Right kidney (tissue), 9 donors: ENCODE data around the gene WTIP.
"Not testable (repeated sequence)": the region's sequence is repeated elsewhere in the genome, so short reads cannot be mapped to it uniquely, and the experiment has no call there.

ENCODE experiments used
- DNase-seq: peaks from one replicate; pipeline ENCODE4 v3.0.0-alpha.2; 2016
- long read RNA-seq, 8 donors: transcript quantifications; one replicate each; lab custom pipeline, GENCODE V29; 2026

WTIP gene
- long read RNA-seq, donor 1, full-length matches to known transcripts: 9 of 9 reads
- long read RNA-seq, donor 1, partial matches to known transcripts: 0 of 9 reads
- long read RNA-seq, donor 1, other reads (novel, unspliced or antisense): 0 of 9 reads
- long read RNA-seq, donor 2, full-length matches to known transcripts: 9 of 9 reads
- long read RNA-seq, donor 2, partial matches to known transcripts: 0 of 9 reads
- long read RNA-seq, donor 2, other reads (novel, unspliced or antisense): 0 of 9 reads
- long read RNA-seq, donor 3, full-length matches to known transcripts: 5 of 17 reads
- long read RNA-seq, donor 3, partial matches to known transcripts: 12 of 17 reads
- long read RNA-seq, donor 3, other reads (novel, unspliced or antisense): 0 of 17 reads
- long read RNA-seq, donor 4, full-length matches to known transcripts: 8 of 8 reads
- long read RNA-seq, donor 4, partial matches to known transcripts: 0 of 8 reads
- long read RNA-seq, donor 4, other reads (novel, unspliced or antisense): 0 of 8 reads
- long read RNA-seq, donor 5, full-length matches to known transcripts: 19 of 19 reads
- long read RNA-seq, donor 5, partial matches to known transcripts: 0 of 19 reads
- long read RNA-seq, donor 5, other reads (novel, unspliced or antisense): 0 of 19 reads
- long read RNA-seq, donor 6, full-length matches to known transcripts: 13 of 18 reads
- long read RNA-seq, donor 6, partial matches to known transcripts: 5 of 18 reads
- long read RNA-seq, donor 6, other reads (novel, unspliced or antisense): 0 of 18 reads
- long read RNA-seq, donor 7: 0 reads
- long read RNA-seq, donor 8, full-length matches to known transcripts: 9 of 9 reads
- long read RNA-seq, donor 8, partial matches to known transcripts: 0 of 9 reads
- long read RNA-seq, donor 8, other reads (novel, unspliced or antisense): 0 of 9 reads

GRCh38 chr19:34480971-34481841, at the start of gene WTIP:
Gene WTIP, plus strand, starts transcription at chr19:34481758. Its CDS starts 217 bp downstream, at chr19:34481975.
- DNase-seq: peak; percentile 92

GRCh38 chr19:34432797-34433196, 48.8 kb upstream of the WTIP start:
- DNase-seq: no peak

GRCh38 chr19:34436716-34437115, 44.8 kb upstream of the WTIP start:
- no peak for DNase-seq

GRCh38 chr19:34448191-34448590, 33.4 kb upstream of the WTIP start:
- no peak for DNase-seq

- DNase-seq: no peak
Observed at GRCh38 chr19:34452723-34453122, 28.8 kb upstream of the WTIP start.

- no peak for DNase-seq
Observed at GRCh38 chr19:34454091-34454490, 27.5 kb upstream of the WTIP start.

- DNase-seq: no peak
Observed at GRCh38 chr19:34454685-34455084, 26.9 kb upstream of the WTIP start.

- DNase-seq: not testable (repeated sequence)
Observed at GRCh38 chr19:34455783-34456480, 25.6 kb upstream of the WTIP start.

GRCh38 chr19:34457446-34457845, 24.1 kb upstream of the WTIP start:
- DNase-seq: no peak

- DNase-seq: no peak
Observed at GRCh38 chr19:34458677-34459076, 22.9 kb upstream of the WTIP start.

GRCh38 chr19:34459614-34460013, 21.9 kb upstream of the WTIP start:
- no peak for DNase-seq

GRCh38 chr19:34461375-34462100, 20.0 kb upstream of the WTIP start:
- DNase-seq: no peak

- DNase-seq: not testable (repeated sequence)
Observed at GRCh38 chr19:34464785-34465184, 16.8 kb upstream of the WTIP start.

GRCh38 chr19:34468409-34468808, 13.1 kb upstream of the WTIP start:
- no peak for DNase-seq

- not testable (repeated sequence) for DNase-seq
Observed at GRCh38 chr19:34469026-34469425, 12.5 kb upstream of the WTIP start.

GRCh38 chr19:34471906-34472700, 9.5 kb upstream of the WTIP start:
- DNase-seq: no peak

- no peak for DNase-seq
Observed at GRCh38 chr19:34474233-34474989, 7.1 kb upstream of the WTIP start.

- DNase-seq: no peak
Observed at GRCh38 chr19:34475026-34475974, 6.3 kb upstream of the WTIP start.
